Measurements from ENCODE around the gene EFNA3.

DNA sequence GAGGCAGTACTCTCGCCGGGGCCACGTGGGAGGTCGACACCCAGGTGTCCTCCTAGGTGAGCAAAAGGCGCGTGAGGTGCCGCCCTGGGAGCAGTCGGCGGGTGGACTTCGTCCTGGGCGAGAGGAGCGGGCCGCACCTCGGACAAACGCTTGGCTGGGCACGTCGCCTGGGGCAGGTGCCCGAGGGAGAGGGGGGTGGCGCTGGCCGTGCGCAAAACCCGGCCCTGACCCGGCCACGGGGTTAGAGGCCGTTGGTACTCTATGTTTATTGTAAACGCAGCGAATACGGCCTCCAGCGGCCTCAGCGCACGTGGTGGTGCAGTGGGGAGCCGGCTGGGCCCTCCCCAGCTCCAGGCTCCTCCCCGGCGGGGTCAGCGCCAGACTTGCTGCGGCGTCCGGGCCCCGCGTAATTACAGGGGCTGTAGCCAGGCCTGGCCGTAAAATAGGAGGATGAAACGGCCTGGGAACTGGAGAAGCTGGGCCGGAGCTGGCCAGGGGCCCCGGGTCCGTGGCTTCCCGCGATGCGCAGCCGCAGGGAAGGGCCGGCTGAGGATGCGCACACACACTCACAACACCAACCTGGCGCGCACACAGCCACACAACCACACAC is 47.4 kb downstream of the EFNA3 start:
- TF ChIP-seq EZH2 (IDR thresholded peaks at IDR 0.05) (no peak), CEBPB (IDR thresholded peaks at IDR 0.05; ENCODE audit: low read depth) (no peak)

All from HCT116 (cell line).